Fibroblast of skin of right biceps (primary cell): ENCODE measurements around the gene ERC2.

Experiments
- DNase-seq: peaks from one replicate; pipeline ENCODE4 v3.0.0-alpha.2; 2013

Gene ERC2

DNA sequence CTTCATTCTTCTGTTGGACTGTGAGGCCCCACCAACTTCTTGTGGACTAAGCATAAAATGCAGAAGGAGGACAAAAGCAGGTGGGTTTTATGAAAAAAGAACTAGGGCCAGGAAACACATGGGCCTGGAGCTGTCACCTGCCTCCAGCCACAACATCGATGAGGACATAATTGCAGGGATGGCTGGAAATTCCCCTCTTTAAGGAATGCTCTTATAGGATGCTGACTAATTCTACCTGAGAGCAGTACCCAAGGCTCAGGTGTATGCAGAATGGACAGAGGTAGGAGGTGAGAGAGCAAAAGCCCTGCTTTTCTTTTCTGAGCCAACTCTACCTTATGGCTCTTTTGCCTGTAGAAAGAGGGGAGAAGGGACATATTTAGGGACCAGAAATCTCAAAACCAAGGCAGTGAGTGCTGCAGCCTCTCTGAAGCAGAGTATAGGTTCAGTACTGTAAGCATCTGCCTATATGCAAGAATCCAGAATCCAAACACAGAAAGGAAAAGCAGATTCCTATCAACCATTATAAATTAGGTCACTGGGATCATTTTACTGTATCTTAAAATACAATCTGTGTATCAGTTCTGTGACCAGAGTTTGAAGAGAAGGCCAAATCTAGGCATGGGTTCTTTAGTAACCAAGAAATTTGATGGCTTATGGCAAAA is 775.8 kb downstream of the ERC2 start:
- no peak for DNase-seq

DNA sequence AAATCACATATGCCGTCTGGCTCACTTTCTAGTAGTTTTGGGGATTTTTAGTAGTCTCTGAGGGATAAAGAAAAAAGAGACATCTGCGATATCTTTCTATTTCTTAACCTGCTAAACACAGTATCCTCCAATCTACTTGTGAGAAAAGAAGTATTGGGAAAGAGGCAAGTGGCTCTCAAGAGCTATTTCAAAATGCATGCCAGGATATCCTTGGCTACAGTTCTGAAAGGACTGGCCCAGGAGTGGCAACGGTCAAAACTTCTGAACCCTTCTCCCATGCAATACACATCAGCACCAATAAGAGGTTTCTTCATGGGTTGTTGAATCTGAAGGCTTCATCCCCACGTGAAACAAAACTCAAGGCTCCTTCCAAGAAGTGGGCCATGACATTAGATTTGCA is 777.1 kb downstream of the ERC2 start:
- DNase-seq, result no peak

DNA sequence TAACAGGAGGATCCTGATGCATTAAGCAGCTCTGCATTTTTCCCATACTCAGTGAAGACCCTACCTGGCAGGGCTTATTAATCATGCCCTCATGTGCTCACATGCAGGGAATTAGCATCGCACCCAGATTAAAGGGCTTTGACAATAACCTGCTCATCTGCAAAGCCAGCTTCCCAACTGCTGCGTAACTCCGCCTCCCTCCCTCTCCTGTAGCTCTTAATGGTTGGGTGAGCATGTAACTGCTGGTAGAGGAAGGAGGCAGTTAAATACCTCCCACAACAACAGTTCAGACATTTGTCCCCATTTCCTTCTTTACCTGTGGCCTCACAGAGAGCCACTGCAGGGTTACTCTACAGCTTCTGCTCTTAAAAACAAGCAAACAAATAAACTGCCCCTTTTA is 777.5 kb downstream of the ERC2 start:
- no peak for DNase-seq

DNA sequence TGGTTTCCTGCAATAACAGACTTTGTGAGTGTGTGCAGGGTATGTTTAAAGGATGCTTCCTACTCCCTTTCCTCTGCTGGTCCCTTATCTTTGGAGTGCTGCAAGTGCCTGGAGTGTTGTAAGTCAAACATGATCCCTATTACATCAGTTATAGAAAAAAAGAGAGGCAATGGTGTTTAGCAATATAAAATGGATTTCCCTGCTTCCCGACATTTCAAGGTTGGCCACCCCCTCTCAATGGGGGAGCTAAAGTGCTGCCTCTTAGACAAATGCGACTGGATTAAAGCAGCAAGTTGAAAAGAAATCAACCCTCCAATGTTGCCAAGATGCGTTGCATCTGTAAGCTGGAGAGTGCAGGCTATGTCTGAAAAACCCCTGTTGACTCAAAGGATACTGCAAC is 778.1 kb downstream of the ERC2 start:
- no peak for DNase-seq

DNA sequence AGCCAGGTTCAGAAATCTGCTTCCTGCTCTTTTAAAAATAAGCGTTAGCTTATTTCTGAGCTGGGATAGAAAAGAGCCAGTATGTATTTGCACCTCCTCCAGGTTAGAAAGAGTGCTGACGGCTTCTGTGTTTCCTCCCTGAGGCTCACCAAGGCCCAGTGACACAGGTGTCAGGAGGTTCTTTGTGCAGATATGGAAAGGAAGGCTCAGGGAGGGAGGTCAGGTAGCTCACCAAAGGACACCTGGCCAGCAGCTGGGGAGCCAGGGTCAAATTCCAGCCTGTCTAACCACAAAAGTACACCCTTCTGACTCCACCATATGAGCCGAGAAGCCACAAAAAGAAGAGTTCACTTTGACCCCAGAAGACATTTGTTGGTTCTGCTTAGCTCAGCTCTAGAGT is 780.1 kb downstream of the ERC2 start:
- no peak for DNase-seq

DNA sequence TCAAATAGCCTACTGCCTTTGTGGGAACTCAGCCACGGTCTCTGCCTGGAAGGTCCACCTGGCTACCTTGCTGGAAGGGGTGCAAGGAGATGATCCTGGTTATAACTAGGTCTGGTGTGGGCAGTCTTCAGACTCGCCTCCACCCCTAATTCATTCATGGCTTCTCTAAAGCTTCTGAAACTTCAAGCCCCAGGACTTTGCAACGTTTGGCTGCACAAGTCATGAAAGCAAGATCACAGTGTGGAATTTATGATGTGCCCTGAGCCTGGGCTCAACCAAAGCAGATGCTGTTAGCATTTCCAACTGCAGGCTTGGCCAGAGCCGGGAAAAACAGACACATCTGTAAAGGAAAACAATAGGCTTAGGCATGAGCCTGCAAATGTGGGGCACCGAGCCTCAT is 780.7 kb downstream of the ERC2 start:
- no peak for DNase-seq

DNA sequence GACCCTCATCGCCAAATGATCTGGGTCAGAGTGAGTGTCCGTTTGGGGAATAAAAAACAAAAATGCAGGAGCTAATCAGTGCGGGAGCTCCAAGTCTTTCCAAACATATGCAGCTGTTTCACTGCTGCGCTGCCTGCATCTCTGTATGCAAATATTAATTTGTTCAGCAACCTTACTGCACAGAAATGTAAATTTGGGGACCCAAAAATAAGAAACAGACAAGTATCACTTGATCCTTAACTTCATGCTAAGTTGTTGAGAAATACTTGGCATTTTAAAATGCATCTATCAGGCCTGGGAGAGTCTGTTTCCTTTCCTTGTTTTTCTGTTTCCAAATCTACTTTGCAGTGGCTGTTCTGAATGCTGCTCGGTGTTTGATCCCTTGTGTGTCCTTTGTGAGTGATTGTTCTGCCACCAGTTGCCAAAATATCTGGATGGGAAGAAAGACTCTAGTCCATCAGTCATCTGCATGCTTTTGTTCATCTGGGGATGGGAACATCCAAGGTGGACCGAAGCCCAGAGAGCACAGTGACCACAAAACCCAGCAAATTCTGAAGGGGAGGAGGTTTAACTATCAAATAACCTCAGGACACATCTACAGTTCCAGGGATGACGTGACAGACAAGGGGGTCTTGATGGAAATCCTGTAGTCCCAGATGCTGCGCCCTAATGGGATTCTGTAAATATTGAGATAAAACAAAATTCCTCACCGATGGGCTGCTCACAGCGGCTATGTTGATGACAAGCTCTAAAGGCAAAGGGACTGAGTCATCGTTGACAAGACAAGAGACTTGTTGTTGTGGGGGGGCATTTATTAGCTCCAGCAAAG is 781.6 kb downstream of the ERC2 start:
- DNase-seq, result peak; percentile 82

DNA sequence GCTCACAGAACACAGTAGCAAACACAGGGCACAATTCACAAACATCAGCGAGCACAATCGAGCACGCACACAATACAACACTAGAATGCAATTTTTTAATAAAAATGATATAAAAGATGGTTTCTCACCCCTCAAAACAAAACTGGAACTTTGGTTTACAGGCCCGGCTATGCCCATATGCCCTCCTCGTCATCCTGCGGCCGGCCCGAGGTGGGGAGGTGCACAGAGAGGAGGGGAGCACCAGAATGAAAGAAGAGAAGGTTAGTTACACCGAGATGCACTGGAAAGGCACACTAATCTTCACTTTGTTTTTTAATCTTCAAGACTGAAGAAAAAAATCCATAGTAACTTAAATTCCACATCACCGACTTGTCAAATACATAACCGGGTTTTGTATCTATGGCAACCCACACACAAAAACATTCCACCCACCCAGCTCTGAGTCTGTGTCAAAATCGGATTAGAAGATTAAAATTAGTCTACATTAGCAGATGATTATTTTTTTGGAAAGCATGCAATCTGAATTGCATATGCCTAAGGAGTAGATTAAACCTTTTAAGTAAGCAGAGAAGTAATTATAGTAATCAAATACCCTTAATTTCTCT is 784.5 kb downstream of the ERC2 start:
- DNase-seq, result peak; percentile 40

DNA sequence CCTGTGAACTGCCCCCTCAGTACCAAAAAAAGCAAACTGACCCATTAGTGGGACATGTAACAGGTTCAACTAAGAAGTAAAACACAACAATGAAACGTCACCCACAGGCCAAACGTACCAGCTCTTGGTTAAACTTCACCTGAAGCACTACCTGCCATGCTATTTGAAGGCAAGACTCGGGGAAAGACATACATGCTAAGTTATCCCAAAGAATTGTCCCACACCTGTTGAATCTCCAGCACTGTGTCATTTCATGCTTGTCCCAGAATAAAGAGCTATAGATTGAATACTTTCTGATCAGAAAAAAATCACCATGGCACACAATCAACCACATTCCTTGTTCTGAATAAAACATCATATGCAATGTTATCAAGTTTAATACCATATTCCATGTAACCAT is 785.8 kb downstream of the ERC2 start:
- DNase-seq, result no peak

DNA sequence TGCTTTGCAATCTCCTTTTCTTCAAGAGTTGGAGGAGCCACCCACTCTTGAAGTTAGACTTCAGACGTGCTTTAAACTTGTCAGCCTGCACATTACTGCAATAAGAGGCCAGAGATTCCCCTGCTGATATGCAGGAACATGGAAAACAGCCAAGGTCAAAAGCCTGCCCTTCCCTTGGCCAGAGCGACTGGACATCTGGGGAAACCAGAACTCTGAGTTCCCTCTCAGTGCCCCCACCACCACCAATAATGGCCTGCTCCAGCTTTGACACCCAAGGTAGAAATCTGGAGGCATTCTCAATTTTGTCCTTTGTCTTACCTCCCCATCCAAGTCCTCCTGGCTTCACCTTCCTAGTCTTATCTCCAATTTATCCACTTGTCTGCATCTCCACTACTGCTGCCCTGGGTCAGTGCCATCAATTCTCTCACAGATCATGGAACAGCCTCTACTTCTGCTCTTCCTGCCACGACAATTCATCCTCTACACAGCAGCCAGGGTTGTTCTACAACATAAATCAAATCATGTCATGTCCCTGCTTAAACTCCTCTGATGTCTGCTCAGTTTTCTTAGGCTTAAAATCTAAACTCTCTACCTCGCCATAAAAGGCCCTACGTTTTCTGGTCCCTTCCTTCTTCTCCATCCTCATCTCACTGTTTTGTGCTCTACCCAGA is 789.6 kb downstream of the ERC2 start:
- no peak for DNase-seq

DNA sequence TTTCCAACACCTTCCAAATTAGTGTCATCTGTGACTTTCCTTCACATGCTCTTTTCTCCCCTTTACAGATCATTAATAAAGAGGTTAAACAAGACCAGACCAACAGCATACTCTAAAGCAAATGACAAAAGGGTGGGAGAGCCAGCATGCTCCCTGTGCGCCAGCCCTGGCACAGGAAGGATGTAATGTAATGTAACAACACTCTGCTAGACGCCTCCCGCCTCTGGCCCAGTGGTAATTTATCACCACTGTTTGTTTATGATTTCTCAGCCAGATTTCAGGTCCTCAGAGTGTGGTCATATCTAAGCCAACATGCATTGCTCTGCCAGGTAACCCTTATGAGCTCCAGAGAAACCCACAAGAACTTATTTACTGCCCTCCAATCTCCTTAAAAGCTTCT is 791.6 kb downstream of the ERC2 start:
- no peak for DNase-seq

DNA sequence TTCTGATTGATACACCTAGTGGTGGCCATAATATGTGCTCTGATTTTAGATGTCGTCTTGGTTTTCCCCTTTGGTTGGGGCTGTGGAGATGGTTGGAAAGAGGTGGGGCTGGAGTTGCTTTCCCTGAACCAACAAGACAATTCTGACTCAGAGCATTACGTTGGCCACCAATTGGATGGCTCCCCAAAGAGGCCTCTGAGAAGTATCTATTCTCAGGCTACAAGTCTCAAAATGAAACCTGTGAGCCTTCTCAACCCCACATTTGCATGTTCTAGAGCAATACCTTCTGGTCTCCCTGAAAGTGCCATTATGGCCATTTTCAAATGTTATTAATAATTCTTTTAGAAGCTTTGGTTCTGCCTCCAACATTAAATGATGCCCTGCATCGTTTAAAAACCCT is 792.8 kb downstream of the ERC2 start:
- DNase-seq, result no peak

DNA sequence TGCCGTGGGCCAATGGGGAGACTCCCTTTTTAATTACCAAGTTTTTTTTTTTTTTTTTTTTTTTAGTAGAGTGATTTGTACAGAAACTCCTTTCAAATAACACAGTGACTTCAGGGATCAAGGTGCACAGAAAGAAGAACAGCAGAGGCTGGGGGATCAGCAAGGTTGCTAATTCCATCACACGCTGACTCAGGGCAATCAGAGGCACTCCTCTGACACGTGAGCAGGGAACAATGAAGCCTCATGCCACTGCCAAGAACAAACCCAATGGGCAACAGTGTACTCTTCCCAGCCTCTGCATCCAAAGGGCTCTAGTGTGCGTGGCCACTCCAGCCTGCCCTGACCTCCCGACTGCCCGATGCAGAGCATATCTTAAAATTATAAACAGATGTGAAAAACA is 794.5 kb downstream of the ERC2 start:
- DNase-seq, result no peak

DNA sequence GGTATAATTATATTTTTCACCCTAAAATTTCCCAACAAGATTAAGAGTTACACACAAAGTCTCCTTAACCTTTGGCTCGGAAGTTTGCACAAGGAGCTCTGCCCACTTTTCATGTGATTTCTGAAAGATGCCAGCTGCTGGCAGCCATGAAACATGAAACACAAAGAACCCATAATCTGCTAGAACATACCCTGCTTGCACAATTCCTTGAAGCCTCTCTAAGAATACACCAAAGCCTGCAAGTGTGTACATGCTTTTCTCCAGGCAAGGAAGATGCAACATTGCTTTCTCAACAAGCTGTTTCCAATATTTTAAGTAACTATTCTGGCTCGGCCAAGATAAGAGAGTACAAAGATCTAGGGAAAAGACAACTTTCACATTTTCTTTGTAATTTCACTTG is 799.1 kb downstream of the ERC2 start:
- no peak for DNase-seq

DNA sequence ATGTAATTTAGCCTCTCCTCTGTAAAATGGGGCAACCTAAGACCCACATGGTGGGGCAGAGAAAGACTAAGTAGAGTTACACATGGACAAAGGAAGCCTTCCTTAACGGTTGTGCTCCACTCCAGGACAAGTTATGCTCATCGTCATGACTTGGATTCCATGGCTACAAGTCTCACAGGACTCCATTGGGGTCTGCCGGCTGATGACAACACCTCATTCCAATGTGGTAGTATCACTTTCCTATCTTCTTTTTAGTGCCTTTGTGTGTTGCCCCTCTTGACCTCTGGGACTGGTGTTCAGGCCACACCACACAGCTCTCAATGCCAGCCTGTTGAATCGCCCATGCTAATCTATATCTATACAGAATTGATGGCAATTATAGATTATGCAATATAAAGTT is 799.9 kb downstream of the ERC2 start:
- peak; percentile 65 for DNase-seq

DNA sequence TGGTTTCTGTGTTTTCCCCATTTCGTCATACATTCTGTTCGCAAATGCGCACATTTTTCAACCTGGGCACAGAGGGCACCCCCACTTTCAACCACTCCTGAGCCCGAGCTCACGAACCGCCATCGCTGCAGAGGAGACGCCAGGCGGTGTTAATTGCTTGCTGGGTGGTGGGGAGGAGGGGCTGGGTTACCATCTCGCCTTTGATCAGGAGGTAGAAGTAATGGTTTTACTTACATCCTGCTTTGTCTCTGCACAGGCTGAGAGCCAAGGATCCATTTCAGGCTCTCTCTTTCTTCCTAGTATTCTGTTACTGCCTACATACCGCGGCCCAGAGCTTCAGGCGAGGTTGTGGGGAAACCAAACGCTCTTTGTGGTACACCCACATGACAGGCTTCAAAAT is 803.9 kb downstream of the ERC2 start:
- no peak for DNase-seq

DNA sequence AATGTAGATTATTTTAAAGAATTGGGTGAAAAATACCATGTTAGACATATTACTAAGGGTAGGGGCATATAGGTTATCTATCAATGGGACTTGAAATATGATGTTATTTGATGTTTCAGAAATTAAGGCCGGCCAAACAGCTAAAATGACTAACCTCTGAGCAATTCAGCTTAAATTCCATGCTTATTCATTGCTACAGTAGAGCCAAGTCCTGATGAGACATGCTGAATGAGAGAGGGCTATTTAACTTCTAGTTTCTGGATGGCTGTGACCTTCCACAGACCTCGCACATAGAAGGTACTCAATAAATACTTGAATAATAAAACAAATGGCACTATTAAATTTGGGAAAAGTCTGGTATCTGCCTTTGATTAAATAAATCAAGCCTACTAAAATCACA is 805.6 kb downstream of the ERC2 start:
- DNase-seq, result peak; percentile 72

DNA sequence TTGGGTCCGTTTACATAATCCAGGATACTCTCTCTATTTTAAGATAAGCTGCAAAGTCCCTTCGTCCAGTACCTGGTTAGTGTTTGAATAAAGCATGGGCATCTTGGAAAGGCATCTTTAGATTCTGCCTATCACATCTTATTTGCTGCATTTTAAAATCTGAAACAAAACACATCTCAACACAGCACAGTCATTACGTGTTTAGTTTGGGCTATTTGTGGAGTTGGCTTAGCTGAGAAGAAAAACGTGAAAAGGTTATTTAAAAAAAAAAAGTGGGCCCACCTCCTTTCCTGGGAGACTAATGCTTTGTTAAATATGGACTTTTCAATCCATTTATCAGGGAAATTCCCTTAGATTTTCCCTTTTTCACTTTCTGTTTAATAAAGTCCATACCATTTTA is 806.7 kb downstream of the ERC2 start:
- DNase-seq, result no peak

DNA sequence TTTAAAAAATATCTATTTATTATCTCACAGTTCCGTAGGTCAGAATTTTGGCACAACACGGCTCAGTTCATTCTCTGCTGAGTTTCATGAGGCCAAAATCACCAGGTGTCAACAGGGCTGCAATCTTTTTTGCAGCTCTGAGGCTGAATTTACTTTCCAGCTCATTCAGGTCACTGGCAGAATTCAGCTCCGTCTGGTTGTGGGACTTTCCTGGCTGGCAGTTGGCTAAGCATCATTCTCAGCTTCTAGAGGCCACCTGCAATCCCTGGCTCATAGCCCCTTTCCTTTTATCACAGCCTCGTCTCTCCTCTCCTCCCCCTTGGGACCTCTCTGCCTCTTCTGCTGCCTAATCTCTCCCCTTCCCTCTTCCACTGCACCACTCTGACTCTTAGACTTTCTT is 807.1 kb downstream of the ERC2 start:
- no peak for DNase-seq

DNA sequence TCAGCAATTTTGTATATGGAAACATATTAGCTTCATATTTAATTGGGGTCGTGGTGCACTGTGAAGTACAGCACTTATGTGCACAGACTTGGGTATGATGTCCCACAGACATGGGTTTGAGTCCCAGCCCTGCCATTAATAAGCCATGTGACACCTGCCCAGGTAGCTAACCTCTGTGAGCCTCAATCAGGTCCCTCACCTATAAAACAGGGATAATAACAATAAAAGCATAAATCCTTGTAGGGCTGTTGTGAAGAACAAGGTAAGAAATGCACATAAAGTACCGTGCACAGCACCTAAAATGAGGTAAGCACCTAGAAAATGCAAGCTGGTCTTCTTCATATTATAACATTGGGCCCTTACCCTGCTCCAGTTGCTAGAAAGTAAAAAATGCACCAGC is 807.6 kb downstream of the ERC2 start:
- DNase-seq, result no peak

DNA sequence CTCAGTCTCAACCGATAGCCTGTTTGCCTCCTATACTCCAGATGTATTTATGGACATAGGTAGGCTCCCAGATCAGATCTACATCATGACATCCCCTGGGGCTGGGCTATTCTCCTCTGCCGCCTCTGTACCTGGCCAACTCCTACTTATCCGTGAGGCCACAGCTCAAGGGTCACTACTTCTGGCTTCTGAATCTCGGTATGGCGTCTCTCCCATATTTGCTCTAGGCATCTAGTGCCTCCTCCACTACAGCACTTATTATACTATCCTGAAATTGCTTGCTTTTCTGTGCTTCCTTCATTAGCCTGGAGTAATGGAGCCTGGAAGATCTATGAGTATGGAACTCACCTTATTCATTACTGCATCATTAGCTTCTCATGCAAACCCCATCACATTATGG is 808.6 kb downstream of the ERC2 start:
- DNase-seq, result no peak

DNA sequence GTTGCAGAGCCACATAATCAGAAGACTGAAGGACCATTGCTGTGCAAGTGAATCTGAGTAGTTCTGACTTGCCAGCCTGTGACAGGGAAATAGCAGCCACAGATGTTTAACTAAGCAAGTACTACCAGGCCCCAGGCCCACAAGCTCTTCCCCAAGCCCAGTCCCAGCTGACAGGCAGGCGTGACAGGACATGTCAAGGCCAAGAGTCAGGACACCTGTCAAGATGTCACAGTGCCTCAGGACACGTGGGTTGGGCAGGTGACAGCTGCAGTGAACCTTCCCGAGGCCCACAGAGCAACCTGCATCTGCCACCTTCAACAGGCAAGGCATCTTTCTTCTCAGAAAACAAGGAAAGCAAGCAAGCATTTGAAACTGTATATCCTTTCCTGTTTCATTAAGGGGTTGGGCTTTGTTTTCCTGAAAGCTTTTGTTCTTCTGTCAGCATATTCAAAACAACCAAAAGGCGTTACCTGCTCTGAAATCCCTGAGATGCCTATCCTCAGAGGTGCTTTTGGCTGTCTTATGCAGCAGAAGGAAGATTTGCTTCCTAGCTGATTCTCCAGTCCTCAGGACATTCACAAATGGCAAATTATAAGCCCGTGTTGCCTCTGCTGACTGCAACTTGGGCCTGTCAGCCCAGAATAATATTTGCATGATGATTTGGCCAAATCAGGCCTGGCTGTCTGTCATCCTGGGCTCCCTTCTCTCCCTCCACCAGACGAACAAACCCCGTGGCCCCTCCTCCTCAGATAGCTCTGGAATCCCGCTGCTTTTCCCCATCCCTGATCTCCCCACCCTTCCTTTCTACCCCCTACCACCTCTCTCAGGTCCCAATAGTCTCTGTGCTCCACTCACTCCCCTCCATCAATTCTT is 809.3 kb downstream of the ERC2 start:
- DNase-seq, result no peak

DNA sequence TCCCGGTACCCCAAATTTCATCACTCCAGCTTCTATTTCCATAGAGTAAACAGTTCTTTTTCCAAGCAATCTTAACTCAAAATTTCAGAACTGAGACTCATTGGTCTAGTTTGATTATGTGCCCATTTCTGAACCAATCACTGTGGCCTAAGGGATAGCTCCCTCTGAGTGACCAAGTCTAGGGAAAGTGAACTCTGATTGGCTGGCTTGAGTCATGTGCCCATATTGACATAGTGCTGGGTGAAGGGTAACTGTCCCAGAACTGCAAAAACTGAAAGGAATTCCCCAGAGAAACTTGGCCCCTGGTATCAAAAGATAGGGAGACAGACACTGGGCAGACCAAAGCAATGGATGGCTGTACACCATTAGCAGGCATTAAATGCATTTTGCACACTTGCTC is 810.0 kb downstream of the ERC2 start:
- no peak for DNase-seq
